ENCODE measurements around the gene RRP1B.

The RRP1B gene

GRCh38 chr21:43741423-43742096, 82.2 kb downstream of the RRP1B start:
- FAIRE-seq (no peak), DNase-seq (ENCODE audit: low spot score) (no peak)

- no peak for FAIRE-seq
Measured at GRCh38 chr21:43743947-43744346, 84.6 kb downstream of the RRP1B start.

GRCh38 chr21:43744725-43745124, 85.4 kb downstream of the RRP1B start:
- DNase-seq (ENCODE audit: low spot score) (no peak), FAIRE-seq (no peak)

More at GRCh38 chr21:43743947-43744346, 84.6 kb downstream of the RRP1B start:
- DNase-seq (ENCODE audit: low spot score), result no peak
